Upper lobe of right lung (tissue), 1 donor: ENCODE results near the gene APOC3. TPM values are rescaled to one million over a fixed set of nuclear protein-coding genes. Genes with fewer than 3 reads are reported as not detected.

ENCODE experiments used
- ATAC-seq: fragments of 200-7000 bp; cut with Tn5 transposase; one replicate; pipeline ENCODE4 v1.9.1; 2020; ENCODE audit warnings: mild to moderate bottlenecking, moderate library complexity
- DNase-seq: peaks from one replicate; pipeline ENCODE4 v3.0.0-alpha.2; 2020
- H3K27ac ChIP-seq: fragments of 200-600 bp; one replicate; pipeline ENCODE4 v1.8.0; 2022
- H3K27me3 ChIP-seq: fragments of 200-600 bp; one replicate; pipeline ENCODE4 v1.8.0; 2022; ENCODE audit warnings: mild to moderate bottlenecking
- H3K36me3 ChIP-seq: fragments of 200-600 bp; one replicate; pipeline ENCODE4 v1.8.0; 2022
- H3K4me1 ChIP-seq: fragments of 200-600 bp; one replicate; pipeline ENCODE4 v1.8.0; 2022
- H3K4me3 ChIP-seq: fragments of 200-600 bp; one replicate; pipeline ENCODE4 v1.8.0; 2022; ENCODE audit warnings: mild to moderate bottlenecking
- H3K9me3 ChIP-seq: fragments of 200-600 bp; one replicate; pipeline ENCODE4 v1.8.0; 2022
- intact Hi-C: fragments of 100-400 bp; cut with DNase I; formaldehyde crosslinking; loops from one replicate; pipeline ENCODE4 v1.11.0; 2022
- total RNA-seq: library from RNA; stranded (reverse); fragmentation: NEBNext Ultra II Directional; extraction: Animal tissue kit (Norgen Biotek cat#: 25700); gene quantifications from one replicate; pipeline ENCODE4 v1.2.1, GENCODE V29; 2021
- TF ChIP-seq, protein P1 (sequence below): fragments of 200-600 bp; IDR thresholded peaks from one replicate; pipeline ENCODE4 v1.8.0; 2022; ENCODE audit warnings: antibody characterized with exemption
- donor health status: DM: no; HTN: yes; CAD: no; lungs with severe emphysema.

The APOC3 gene
- total RNA-seq, 1 donor from 2014 or later: not detected

DNA sequence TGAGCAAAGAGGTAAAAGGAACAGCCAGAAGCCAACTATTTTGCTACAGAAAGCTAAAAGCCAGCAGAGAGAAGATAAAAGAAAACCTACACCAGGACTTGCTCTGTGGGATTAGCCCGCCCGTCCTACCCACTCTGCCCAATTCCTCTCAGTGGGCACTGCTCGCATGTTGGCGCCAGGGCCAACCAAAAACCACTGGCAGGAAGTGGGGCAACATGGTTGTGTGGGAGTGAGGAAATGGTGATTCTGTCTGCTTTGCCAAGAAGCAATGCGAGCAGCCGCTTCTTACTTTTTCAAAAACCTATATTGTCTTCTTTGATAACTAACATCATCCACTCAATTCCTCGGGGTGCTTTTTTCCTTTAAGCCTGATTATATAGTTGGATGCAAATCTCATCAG lies 21.9 kb downstream of the APOC3 start:
- Histone ChIP-seq H3K9me3 (no peaks in the 10 kb centered on the region), H3K36me3 (peaks cover 26% of the 10 kb centered on the region), H3K4me3 (no peak overlapping the region), H3K27me3 (no peaks in the 10 kb centered on the region), H3K4me1 (peaks cover 19% of the 10 kb centered on the region), H3K27ac (no peak overlapping the region)
- intact Hi-C loops: no loop called here
- TF ChIP-seq, protein P1, sequence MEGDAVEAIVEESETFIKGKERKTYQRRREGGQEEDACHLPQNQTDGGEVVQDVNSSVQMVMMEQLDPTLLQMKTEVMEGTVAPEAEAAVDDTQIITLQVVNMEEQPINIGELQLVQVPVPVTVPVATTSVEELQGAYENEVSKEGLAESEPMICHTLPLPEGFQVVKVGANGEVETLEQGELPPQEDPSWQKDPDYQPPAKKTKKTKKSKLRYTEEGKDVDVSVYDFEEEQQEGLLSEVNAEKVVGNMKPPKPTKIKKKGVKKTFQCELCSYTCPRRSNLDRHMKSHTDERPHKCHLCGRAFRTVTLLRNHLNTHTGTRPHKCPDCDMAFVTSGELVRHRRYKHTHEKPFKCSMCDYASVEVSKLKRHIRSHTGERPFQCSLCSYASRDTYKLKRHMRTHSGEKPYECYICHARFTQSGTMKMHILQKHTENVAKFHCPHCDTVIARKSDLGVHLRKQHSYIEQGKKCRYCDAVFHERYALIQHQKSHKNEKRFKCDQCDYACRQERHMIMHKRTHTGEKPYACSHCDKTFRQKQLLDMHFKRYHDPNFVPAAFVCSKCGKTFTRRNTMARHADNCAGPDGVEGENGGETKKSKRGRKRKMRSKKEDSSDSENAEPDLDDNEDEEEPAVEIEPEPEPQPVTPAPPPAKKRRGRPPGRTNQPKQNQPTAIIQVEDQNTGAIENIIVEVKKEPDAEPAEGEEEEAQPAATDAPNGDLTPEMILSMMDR: no peak
- DNase-seq: no peak
- peak; percentile 79 for ATAC-seq

DNA sequence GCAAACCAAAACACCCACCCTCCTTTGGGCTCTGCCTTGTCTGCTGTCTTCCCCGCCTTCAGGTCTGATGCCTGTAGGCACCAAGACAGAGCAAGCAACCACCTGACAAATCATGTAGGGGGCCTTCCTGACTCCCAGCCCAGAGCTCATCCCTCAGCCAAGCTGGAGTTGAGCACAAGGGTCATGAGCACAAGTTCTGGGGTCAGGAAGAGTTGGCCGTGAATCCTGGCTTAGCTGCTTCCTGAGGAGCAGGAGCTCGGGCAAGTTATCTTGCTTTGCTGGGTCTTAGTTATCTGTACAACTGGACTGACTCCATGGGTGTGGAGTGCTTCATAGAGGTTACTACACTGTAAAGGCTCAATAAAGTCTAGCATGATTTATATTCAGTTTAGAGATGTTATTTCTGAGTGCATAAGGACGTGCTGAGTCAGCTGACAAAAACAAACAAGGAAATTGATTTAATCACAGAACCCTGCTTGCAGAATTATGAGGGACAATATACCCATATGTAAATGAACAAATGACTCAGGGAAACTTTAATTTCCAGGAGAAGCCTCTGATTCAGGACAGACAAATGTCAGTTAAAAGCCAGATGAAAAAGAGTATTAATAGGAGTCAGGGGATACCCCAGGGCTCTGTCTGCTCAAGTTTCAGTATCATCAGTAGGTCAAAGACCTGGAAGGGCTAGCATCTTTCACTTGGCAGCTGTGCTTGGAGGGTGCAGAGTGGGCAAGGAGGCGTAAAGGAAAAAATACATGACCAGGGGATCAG lies 22.7 kb downstream of the APOC3 start:
- Histone ChIP-seq H3K9me3 (no peaks in the 10 kb centered on the region), H3K27me3 (no peaks in the 10 kb centered on the region), H3K27ac (peak overlapping the region; percentile 33), H3K4me1 (peaks cover 24% of the 10 kb centered on the region), H3K36me3 (peaks cover 26% of the 10 kb centered on the region), H3K4me3 (no peak overlapping the region)
- ATAC-seq: no peak
- no peak for DNase-seq
- TF ChIP-seq, protein P1: no peak
- intact Hi-C loops: no loop called here

GRCh38 chr11:116853461-116854073 lies 23.9 kb downstream of the APOC3 start:
- H3K4me1 ChIP-seq: peaks cover 24% of the 10 kb centered on the region
- no peak overlapping the region for H3K4me3 ChIP-seq
- intact Hi-C loops: no loop called here
- peak; percentile 84 for ATAC-seq
- no peak for DNase-seq
- peak overlapping the region; percentile 21 for H3K27ac ChIP-seq
- H3K27me3 ChIP-seq: no peaks in the 10 kb centered on the region
- peaks cover 26% of the 10 kb centered on the region for H3K36me3 ChIP-seq
- TF ChIP-seq, protein P1: no peak
- H3K9me3 ChIP-seq: no peaks in the 10 kb centered on the region

DNA sequence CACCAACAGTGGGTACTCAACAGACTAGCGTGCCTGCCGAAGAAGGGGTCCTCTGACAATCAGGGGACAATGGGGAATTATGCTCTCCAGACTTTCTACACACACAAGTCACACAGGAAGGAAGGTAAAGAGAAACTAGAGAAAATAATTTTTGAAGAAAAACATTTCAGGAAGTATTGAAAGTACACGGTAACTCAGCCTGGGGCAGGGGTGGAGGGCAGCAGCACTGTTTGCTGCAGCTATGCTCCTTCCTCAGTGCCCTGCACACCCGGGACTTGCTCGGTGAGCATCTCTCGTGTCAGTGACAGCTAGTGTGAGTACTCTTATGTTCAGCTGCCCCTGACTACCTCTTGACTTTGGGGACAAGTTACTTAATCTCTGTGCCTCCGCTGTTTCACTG lies 25.7 kb downstream of the APOC3 start:
- no peak for ATAC-seq
- no peak for DNase-seq
- no peak overlapping the region for H3K4me3 ChIP-seq
- no peaks in the 10 kb centered on the region for H3K9me3 ChIP-seq
- intact Hi-C loops: no loop called here
- TF ChIP-seq, protein P1: no peak
- H3K27me3 ChIP-seq: no peaks in the 10 kb centered on the region
- H3K36me3 ChIP-seq: peaks cover 34% of the 10 kb centered on the region
- no peak overlapping the region for H3K27ac ChIP-seq
- H3K4me1 ChIP-seq: peaks cover 24% of the 10 kb centered on the region

DNA sequence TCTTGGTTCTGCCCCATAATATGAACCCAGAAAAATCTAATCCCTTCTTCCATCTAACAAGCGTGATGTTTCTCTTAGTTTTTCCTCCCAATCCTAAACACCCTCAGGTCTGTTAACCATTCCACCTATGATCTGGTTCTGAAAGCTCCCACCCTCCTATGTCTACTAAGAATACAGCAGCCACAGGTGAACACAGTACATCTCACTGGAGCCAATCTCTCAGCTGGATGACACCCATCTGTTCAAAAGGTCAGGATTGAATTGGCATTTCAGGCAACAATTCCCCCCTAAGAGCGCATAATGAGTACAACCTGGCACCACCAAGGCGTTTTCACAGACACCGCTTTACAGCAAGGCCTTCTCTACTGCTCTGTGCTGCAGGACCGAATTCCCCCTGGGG lies 26.7 kb downstream of the APOC3 start:
- TF ChIP-seq, protein P1: no peak
- intact Hi-C loops: no loop called here
- Histone ChIP-seq H3K4me1 (peaks cover 24% of the 10 kb centered on the region), H3K36me3 (peaks cover 44% of the 10 kb centered on the region), H3K9me3 (no peaks in the 10 kb centered on the region), H3K4me3 (no peak overlapping the region), H3K27ac (no peak overlapping the region), H3K27me3 (no peaks in the 10 kb centered on the region)
- ATAC-seq (no peak), DNase-seq (no peak)
